Heart left ventricle (tissue), 16 donors: ENCODE results near the gene ZNF253. TPM values are rescaled to one million over a fixed set of nuclear protein-coding genes. Genes with fewer than 3 reads are reported as not detected.
"Not testable (repeated sequence)": the region's sequence is repeated elsewhere in the genome, so short reads cannot be mapped to it uniquely, and the experiment has no call there.

Experiments
- ATAC-seq, 4 donors: fragments of 200-7000 bp; cut with Tn5 transposase; one replicate each; pipeline ENCODE4 v1.9.1; 2020 to 2022; ENCODE audit warnings: moderate library complexity in 4 of 4, mild to moderate bottlenecking in 3 of 4, moderate number of reproducible peaks in 1 of 4
- DNase-seq, 5 donors: peaks; one replicate each; pipeline ENCODE4 v3.0.0-alpha.2; 2020
- H3K27ac ChIP-seq, 12 donors: fragments of 200-600 bp; sonication (generic) in 4 of 12; one replicate each; pipeline versions ENCODE4 v1.5.0 to v1.8.0; 2016 to 2022; ENCODE audit warnings: mild to moderate bottlenecking in 2 of 12
- H3K27me3 ChIP-seq, 9 donors: fragments of 200-600 bp; sonication (generic) in 2 of 9; one replicate each; pipeline versions ENCODE4 v1.5.1 to v1.8.0; 2016 to 2022; ENCODE audit warnings: mild to moderate bottlenecking in 3 of 9
- H3K36me3 ChIP-seq, 9 donors: fragments of 200-600 bp; sonication (generic) in 2 of 9; one replicate each; pipeline versions ENCODE4 v1.5.0 to v1.8.0; 2018 to 2022; ENCODE audit warnings: mild to moderate bottlenecking in 2 of 9
- H3K4me1 ChIP-seq, 12 donors: fragments of 200-600 bp; sonication (generic) in 4 of 12; one replicate each; pipeline versions ENCODE4 v1.5.0 to v1.8.0; 2016 to 2022; ENCODE audit warnings: mild to moderate bottlenecking in 3 of 12
- H3K4me3 ChIP-seq, 12 donors: fragments of 200-600 bp; sonication (generic) in 4 of 12; one replicate each; pipeline versions ENCODE4 v1.5.0 to v1.8.0; 2017 to 2022; ENCODE audit warnings: mild to moderate bottlenecking in 9 of 12, moderate library complexity in 4 of 12
- H3K9me3 ChIP-seq, 12 donors: fragments of 200-600 bp; sonication (generic) in 4 of 12; one replicate each; pipeline versions ENCODE4 v1.5.0 to v1.8.0; 2016 to 2022; ENCODE audit warnings: mild to moderate bottlenecking in 1 of 12
- POLR2A ChIP-seq, 2 donors: fragments of 450-650 bp; IDR thresholded peaks; one replicate each; pipeline ENCODE4 v1.6.1; 2017; ENCODE audit warnings: antibody characterized with exemption in 2 of 2, mild to moderate bottlenecking in 2 of 2, moderate library complexity in 2 of 2
- WGBS, 4 donors: extraction: QIAGEN DNeasy Blood & Tissue Kit in 2 of 4; methylation state at CpG; one replicate each; pipeline versions ENCODE4 v1.1.5 to v1.1.7; 2013 to 2018; 5-methylcytosine and 5-hydroxymethylcytosine counted together
- intact Hi-C, 10 donors: fragments of 100-400 bp; cut with DNase I; formaldehyde crosslinking; loops; one replicate each; pipeline versions ENCODE4 v1.11.1 to v1.14.2; 2022
- polyA plus RNA-seq, 2 donors: library from polyadenylated mRNA; stranded (reverse); fragments of 200-250 nt; gene quantifications; one replicate each; pipeline ENCODE4 v1.2.3, GENCODE V29; 2013
- total RNA-seq, 9 donors: library from RNA; depleted of rRNA in 2 of 9; stranded (reverse); fragments of >200 nt in 2 of 9; fragmentation: NEBNext Ultra II Directional in 3 of 9; extraction: Animal tissue kit (Norgen Biotek cat#: 25700) in 3 of 9; gene quantifications; one replicate each; pipeline versions ENCODE4 v1.1.0 to v1.2.4, GENCODE V29; 2016 to 2023
- TF ChIP-seq, protein P1 (sequence below), 12 donors: fragments of 200-600 bp; sonication (generic) in 4 of 12; IDR thresholded peaks; one replicate each; pipeline versions ENCODE4 v1.5.0 to v1.8.0; 2018 to 2022; ENCODE audit warnings: antibody characterized with exemption in 12 of 12, mild to moderate bottlenecking in 5 of 12
- donor health status: ischemic (EF 13 %, LVEDD 7.1; RV severe dilation, severe dysfunction).
- donor health status: healthy with polysubstance abuse.
- donor health status: DM: no; HTN: yes; CAD: no.
- donor health status: DM: no; HTN: no; CAD: no.
- donor health status: ischemic (EF 25% LVEDD 6.9; RV normal size, moderate dysfunction).
- donor health status: ischemic (EF 25% LVEDD 5.7; RV mildly dilated, moderate dysfunction).
- donor health status: healthy.
- donor health status: DM: yes; HTN: yes; CAD: no.
- donor health status: ischemic (EF 35%, LVEDD 5.7; RV mildly dilated, moderate dysfunction).
- donor health status: nonischemic (EF 11% LVEDD 7.7; RV severe dilation, severe dysfunction).
- donor health status: DM: yes; HTN: yes; CAD: no.
- donor health status: PGD.
- donor health status: ischemic (EF 29% LVEDD 5.4; RV normal size, mild dysfunction).
- donor health status: nonischemic (EF 23%, LVEDD 6.1; RV moderate dilation, normal function).

ZNF253 gene
- total and polyA plus RNA-seq, 11 donors, result 3.8 to 16.6 (median 7.7) TPM

- DNase-seq (no peak), ATAC-seq (no peak)
- no peaks in the 10 kb centered on the region for H3K27me3 ChIP-seq
- TF ChIP-seq POLR2A (IDR thresholded peaks at IDR 0.05), result no peak
- TF ChIP-seq, protein P1, sequence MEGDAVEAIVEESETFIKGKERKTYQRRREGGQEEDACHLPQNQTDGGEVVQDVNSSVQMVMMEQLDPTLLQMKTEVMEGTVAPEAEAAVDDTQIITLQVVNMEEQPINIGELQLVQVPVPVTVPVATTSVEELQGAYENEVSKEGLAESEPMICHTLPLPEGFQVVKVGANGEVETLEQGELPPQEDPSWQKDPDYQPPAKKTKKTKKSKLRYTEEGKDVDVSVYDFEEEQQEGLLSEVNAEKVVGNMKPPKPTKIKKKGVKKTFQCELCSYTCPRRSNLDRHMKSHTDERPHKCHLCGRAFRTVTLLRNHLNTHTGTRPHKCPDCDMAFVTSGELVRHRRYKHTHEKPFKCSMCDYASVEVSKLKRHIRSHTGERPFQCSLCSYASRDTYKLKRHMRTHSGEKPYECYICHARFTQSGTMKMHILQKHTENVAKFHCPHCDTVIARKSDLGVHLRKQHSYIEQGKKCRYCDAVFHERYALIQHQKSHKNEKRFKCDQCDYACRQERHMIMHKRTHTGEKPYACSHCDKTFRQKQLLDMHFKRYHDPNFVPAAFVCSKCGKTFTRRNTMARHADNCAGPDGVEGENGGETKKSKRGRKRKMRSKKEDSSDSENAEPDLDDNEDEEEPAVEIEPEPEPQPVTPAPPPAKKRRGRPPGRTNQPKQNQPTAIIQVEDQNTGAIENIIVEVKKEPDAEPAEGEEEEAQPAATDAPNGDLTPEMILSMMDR (IDR thresholded peaks at IDR 0.05), result no peak
- H3K9me3 ChIP-seq, result peaks cover 0 to 44% (median 8%) of the 10 kb centered on the region in 12 donors
- peak overlapping the region in 7 of 12 donors; percentile 36 to 84 (median 69) for H3K27ac ChIP-seq
- 0 to 1% (median 1%) methylated on average over 9 of the region's 9 CpGs for WGBS, 4 donors
- peak overlapping the region; percentile 59 to 87 (median 72) for H3K4me3 ChIP-seq
- H3K36me3 ChIP-seq, result no peaks in the 10 kb centered on the region
- peaks cover 0 to 11% (median 3%) of the 10 kb centered on the region in 12 donors for H3K4me1 ChIP-seq
- intact Hi-C loops, result loop anchor here in 3 of 10 donors (1.0 to 5.0 kb wide), 2 partner anchors 33 to 35 kb away; partner anchors contain the start of gene ZNF253 (in 3 of the 3)
These were observed 34.6 kb downstream of the ZNF253 start for GRCh38 chr19:19900139-19900728.

DNA sequence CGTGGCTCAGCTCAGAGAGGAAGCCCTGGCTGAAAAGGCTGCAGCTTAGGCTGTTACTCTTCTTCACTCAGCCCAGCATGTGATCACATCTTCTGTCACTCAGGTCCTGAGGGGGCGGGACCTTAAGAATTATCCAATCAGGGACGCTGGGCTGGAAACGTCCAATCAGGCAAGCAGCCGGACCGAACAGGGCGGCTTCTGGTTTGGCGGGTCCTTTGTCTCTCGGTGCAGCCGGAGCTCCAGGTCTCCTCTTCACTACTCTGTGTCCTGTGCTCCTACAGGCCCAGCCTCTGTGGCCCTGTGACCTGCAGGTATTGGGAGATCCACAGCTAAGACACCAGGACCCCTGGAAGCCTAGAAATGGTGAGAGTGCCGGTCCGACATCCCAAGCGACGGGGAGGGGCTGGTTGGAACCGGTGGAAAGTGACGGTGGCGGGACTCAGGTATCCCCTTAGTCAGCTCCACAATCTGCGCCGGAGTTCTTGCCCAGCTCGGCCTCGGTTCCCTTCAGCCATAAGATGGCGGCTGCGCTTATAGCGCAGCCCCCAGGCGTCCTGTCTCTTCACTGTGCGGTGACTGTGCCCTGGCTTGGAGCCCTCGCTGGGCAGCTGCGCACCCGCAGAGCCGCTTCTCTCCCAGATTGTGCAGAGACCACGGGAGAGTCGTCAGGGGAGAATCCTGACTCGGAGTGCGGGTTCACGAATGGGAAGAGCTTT lies 35.2 kb downstream of the ZNF253 start, which contains the start of gene ZNF93:
ZNF93 (plus strand) TSS at position 218 of the 716 bp plus-strand sequence; CDS start at position 361, 143 bp downstream.
- intact Hi-C loops, result loop anchor here in 3 of 10 donors (1.0 to 5.0 kb wide), 2 partner anchors 34 to 36 kb away; partner anchors contain the start of gene ZNF253 (in 3 of the 3)
- Histone ChIP-seq H3K9me3 (peaks cover 0 to 38% (median 7%) of the 10 kb centered on the region in 12 donors), H3K4me3 (peak within 1 kb of the TSS; percentile 59 to 87 (median 72)), H3K4me1 (peaks cover 0 to 11% (median 3%) of the 10 kb centered on the region in 12 donors), H3K27me3 (no peaks in the 10 kb centered on the region), H3K36me3 (no peaks in the 10 kb centered on the region), H3K27ac (peak within 1 kb of the TSS; percentile 58 to 89 (median 74))
- DNase-seq (peak; percentile 93 to 97 (median 95)), ATAC-seq (peak; percentile 99)
- WGBS, 4 donors, result 0% methylated on average over 15 to 35 of the region's 35 CpGs
- TF ChIP-seq, protein P1 (IDR thresholded peaks at IDR 0.05), result no peak
- peak in 1 of 2 donors; percentile 57 for TF ChIP-seq POLR2A (IDR thresholded peaks at IDR 0.05)

DNA sequence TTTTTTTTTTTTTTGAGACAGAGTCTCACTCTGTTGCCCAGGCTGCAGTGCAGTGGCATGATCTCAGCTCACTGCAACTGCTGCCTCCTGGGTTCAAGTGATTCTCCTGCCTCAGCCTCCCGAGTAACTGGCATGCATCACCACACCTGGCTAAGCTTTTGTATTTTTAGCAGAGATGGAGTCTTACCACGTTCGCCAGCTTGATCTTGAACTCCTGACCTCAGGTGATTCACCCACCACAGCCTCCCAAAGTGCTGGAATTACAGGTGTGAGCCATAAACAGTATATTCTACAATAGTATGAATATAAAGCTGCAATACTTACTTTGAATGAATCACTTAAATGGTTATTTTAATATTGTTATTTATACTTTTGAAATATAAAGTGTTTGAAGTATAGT lies 41.9 kb downstream of the ZNF253 start:
- intact Hi-C loops, H3K27ac ChIP-seq, H3K4me1 ChIP-seq, H3K36me3 ChIP-seq, H3K4me3 ChIP-seq, DNase-seq, H3K9me3 ChIP-seq, H3K27me3 ChIP-seq, ATAC-seq: not testable (repeated sequence)
- 75 to 81% (median 77%) methylated on average over 3 of the region's 3 CpGs for WGBS, 4 donors

DNA sequence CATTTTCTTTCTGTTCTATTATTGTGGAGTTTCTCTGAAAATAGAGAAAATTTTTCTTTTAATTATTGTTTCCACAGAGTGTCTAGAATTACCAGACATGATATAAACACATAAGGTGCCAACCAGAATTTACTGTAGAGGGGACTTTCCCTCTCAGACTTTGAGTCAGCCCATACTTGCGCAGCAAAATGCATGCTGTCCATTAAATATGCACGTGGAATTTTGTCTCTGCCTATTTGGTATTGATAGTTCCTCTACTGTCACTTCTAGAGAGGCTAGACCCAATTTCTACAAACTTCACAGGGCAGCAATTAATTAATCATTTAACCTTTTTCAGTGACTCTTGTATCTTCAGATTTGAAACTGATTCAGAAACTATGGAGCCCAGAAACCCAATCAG lies 44.0 kb downstream of the ZNF253 start:
- no peaks in the 10 kb centered on the region for H3K27me3 ChIP-seq
- intact Hi-C loops, result no loop called here
- TF ChIP-seq, protein P1 (IDR thresholded peaks at IDR 0.05), result no peak
- TF ChIP-seq POLR2A (IDR thresholded peaks at IDR 0.05), result no peak
- no peak overlapping the region for H3K4me3 ChIP-seq
- 89 to 95% (median 94%) methylated on average over 2 of the region's 2 CpGs for WGBS, 4 donors
- ATAC-seq (no peak), DNase-seq (no peak)
- no peak overlapping the region for H3K27ac ChIP-seq
- peaks cover 0 to 4% (median 0%) of the 10 kb centered on the region in 9 donors for H3K36me3 ChIP-seq
- peaks cover 0 to 9% (median 0%) of the 10 kb centered on the region in 12 donors for H3K9me3 ChIP-seq
- no peaks in the 10 kb centered on the region for H3K4me1 ChIP-seq
